NCI-H128 (cell line): ENCODE measurements around the gene DNAH6.
"Not testable (repeated sequence)": the region's sequence is repeated elsewhere in the genome, so short reads cannot be mapped to it uniquely, and the experiment has no call there.

ENCODE experiments used
- DNase-seq: peaks from one replicate; lab custom pipeline; 2025; ENCODE audit not compliant: unreplicated experiment; lab: John Stamatoyannopoulos, UW

The DNAH6 gene

DNA sequence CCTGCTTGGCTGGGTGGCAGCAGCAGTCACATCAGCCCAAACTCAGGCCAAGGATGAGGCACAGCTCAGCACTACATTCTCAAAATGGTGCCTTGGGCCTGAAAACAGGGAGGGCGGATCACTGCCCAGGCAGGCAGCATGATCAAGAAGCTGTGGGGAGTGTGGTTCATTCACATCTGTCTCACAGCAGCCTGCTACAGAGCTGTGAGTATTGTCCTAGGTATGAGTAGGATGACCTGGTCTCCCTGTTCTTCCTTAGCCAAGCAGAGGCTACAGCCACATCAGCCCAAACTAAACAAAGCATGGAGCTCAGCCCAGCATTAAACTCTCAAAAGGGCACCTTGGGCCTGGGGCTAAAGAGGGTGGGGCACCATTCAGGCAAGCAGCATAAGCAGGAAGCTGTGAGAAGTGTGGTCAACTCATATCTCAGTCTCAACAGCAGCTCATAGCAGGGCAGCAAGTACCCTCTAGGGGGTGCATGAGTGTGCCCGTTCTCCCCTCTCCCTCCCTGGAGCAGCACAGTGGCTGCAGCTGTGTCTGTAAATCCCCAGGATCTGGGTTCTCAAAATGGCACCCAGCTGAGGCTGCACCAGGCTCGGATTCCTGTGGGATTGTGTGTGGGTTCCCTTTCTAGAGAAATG is 225.0 kb downstream of the DNAH6 start:
- DNase-seq = no peak

DNA sequence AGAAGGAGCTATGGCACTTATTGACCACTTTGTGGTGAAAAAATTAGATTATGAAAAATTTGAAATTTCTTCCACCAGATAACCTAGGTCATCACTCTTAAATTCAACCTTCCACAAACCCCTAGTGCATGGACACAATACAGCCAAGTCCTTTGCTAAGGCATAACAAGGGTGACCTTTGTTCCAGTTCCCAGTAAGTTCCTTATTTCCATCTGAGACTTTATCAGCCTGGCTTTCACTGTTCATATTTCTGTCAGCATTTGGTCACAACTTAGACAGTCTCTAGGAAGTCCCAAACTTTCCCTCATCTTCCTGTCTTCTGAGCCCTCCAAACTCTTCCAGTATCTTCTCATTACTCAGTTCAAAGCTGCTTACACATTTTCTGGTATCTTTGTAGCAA is 232.0 kb downstream of the DNAH6 start:
- no peak for DNase-seq

DNA sequence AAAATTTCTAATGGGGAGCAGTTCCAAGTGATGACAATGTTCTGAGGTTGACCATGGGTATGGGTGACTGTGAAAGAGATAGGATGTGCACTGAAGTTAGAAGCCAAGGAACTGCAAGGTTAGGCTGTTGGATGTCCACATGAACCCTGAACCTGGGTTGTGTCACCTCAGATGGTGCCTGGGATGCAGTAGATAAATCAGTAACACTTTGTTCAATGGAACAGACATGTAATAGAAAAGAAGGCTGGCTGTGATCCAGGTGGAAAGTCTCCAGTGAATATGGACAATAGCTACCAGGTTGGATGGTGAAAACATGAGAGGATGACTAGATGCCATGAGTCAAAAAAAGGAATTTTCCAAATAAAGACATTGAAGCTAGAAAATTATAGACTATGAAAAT is 233.1 kb downstream of the DNAH6 start:
- DNase-seq = no peak

DNA sequence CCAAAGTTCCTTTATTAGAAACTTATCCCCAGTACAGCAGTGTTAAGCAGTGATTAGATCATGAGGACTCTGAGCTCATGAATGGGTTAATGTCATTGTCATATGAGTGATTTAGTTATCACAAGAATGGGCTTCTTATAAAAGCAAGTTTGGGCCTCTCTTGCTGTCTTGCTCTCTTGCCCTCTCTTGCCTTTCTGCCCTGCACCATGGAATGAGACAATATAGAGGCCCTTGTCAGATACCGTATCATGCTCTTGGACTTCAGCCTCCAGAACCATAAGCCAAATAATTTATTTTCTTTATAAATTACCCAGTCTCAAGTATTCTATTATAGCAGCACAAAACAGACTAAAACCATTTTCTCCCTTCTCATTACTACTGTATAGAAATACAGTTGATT is 238.8 kb downstream of the DNAH6 start:
- DNase-seq = no peak

DNA sequence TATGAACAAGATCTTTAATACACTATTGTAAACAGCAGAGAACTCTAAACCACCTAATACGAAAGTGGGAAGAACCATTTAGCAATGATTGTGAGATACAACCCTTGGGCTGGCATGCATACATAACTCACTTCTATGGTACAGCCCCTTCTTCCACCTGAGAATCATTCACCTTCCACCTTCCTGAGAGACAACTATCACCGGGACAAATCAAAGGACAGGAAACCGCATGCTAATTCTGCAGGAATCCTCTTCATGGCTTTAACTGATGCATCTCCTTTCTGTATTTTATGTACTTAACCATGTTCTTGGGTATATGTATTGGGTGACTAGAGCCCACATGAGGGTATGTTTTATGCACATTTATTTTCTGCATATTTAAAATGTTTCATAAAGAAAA is 241.3 kb downstream of the DNAH6 start:
- no peak for DNase-seq

DNA sequence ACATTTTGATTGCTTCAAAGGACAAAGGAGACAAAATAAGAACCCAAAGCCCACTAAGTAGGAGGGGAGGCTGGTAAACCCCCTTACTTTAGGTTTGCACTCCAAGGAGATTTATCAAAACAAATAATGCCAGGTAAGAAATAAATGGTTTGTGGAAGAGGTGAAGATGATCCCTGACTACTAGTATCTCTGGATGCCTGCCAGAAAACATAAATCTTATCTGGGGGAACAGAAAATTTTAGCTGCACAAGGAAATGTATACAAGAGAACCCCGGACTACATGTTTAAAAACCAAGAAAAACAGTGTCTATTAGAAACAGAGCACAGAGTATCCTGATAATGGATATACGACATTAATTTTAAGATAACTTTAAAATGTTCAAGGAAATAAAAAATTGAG is 250.5 kb downstream of the DNAH6 start:
- no peak for DNase-seq

DNA sequence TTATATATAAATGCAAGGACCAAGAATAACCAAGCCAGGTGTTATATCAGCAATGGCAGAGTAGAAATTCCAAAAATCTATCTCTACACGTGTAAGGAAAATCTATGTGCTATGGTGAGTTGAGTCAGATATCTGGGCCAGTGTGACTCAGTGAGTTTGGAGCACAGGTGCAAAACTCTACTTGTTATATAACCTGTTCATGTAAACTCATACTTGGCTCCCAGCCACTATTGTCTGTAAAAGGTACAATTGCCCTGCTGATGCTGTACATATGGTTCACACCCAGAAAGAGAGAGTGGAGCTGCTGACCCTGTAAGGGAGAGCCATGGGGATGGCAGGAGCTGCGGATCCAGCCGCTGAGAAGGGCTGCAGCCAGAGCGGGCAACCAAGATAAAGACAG is 252.5 kb downstream of the DNAH6 start:
- no peak for DNase-seq

DNA sequence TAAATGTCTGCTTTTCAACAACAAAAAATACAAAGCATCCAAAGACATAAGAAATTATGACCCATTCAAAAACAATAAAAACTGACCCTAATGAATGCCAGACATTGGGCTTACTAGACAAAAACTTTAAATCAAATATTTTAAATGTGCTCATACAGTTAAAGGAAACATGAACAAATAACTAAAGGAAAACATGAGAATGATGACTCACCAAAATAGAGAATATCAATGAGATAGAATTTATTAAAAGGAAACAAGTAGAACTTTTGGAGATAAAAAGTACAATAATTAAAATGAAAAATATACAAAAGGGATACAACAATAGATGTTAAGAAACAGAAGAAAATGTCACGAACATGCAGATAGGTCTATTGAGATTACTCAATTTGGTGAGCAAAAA is 254.0 kb downstream of the DNAH6 start:
- no peak for DNase-seq

DNA sequence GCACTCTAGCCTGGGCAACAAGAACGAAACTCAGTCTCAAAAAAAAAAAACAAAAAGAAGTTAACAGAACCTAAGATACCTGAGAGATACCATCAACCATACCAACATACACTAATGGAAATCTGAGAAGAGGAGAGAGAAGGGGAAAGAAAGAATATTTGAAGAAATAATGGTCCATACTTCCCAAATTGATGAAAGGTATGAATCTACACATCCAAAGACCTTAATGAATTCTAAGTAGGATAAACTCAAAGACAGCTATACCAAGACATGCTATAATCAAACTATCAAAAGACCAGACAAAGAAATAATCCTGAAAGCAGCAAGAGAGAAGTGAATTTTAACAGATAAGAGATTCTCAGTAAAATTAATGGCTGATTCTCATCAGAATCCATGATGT is 255.0 kb downstream of the DNAH6 start:
- no peak for DNase-seq

DNA sequence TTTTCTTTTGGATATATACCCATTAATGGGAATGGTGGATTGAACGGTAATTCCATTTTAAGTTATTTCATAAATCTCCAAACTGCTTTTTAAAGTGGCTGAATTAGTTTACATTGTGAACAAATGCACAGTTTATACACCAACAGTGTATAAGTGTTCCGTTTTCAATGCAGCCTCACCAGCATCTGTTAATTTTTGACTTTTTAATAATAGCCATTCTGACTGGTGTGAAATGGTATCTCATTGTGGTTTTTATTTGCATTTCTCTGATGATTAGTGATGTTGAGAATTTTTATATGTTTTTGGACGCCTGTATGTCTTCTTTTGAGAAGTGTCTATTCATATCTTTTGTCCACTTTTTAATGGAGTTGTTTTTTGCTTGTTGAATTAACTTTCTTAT is 257.3 kb downstream of the DNAH6 start:
- DNase-seq = not testable (repeated sequence)

DNA sequence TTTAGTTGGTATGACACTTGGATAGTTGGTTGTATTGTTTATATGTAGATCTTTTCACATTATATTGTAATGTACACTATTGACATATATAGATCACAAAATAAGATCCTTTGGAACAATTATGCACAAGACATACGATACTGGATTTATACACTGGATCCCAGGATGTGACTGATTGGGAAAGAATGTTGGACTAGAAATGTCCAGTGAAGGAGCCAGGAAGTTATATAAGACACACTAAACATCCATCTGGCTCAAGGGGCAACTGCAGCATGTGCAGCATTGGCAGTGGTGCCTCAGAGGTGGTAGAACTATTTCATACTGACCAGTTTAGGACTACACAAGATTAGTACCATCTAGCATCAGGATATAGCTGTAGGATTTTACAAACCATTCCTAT is 259.7 kb downstream of the DNAH6 start:
- DNase-seq = no peak

DNA sequence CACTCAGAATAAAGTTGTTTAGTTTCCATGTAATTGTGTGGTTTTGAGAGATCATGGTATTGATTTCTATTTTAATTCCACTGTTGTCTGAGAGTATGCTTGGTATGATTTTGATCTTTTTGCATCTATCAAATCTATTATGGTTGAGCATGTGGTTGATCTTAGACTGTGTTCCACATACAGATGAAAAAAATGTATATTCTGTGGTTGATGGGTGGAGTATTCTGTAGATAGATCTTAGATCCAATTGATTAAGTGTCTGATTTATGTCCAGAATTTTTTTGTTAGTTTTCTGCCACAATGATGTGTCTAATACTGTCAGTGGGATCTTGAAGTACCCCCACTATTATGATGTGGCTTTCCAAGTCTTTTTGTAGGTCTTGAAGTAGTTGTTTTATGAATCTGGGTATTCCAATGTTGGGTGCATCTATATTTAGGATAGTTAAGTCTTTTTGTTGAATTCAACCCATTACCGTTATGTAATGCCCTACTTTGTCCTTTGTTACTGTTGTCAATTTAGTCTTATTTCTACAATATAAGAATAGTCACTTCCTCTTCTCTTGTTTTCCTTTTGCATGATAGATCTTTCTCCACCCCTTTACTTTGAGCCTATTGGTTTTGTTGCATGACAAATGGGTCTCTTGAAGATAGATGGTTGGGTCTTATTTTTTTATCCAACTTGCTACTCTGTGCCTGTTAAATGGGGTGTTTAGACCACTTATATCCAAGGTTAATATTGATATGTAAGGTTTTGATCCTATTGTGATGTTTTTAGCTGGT is 262.8 kb downstream of the DNAH6 start:
- no peak for DNase-seq

DNA sequence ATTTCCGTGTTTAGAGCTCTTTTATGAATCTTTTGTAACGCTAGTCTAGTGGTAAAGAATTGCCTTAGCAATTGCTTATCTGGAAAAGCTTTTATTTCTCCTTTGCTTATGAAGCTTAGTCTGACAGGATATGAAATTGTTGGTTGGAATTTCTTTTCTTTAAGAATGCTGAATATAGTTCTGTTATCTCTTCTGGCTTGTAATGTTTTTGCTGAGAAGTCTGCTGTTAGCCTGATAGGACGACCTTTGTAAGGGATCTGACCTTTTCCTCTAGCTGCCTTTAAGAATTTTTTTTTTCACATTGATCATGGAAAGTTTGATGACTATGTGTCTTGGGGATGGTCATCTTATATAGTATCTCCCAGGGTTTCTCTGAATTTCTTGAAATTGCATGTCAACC is 263.5 kb downstream of the DNAH6 start:
- DNase-seq = no peak

DNA sequence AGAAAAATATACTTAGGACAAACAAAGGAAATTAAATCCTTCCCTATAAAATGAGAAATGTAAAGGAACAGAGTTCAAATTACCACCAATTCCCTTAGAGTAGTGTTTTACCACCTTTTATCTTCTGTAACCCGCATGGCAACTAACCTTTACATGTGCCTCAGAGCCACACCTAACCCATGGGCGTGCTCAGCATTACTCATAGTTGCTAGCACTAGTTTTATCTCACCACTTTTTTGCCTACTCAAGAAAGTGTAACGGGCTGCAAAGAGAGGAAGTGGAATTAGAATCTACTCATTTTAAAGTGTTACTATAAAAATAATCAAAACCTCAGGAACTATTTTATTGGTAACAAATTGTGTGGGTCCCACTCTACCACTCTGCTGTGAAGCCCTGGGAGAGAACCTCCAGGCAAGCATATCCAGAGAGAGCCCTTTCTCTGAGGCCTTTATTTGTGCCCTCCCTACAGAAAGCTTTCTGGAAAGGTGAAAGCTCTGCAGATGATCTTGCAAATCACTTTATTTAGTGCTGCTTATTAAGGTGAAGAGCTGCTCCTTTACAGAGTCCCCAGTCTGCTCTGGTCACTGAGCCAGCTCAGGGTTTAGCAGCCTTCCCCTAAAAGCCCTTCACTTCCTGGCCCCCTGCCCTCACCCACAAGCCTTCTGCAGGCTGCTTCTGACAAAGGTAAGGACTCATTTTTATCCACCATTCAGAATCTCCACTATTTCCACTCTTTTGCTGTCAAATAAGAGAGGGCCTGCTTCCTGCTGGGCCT is 265.8 kb downstream of the DNAH6 start:
- DNase-seq = no peak

DNA sequence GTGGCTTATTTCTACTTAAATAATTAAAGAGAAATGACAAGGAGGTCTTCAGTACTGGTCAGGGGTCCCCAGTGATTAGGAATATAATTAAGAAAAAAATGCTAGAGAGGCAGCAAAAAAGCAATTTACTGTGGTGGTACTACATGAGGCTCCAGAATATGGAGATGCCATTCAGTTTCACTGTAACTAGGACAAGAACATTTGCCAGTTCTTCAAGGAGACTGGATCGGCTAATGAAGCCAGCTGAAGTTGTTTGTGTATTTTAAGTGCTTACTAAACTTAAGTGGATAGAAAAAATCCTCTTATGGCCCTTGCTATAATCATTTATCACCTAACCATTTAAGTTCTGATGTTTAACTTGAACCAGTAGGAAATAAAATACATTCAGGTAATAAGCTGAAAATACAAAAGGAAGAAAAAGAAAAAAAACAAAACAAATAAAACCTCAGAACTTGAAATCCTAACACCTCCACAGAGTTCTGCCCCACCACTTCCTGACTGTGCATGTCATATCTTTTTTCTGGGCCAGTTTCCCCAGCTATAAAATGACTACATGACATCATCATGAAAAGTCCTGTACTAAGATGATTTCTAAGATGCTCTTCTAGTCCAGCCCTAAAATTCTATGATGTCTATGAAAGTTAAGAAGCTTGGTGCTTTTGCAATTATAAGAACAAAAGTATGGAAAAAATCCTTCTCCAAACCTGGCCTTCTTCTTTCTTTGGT is 266.6 kb downstream of the DNAH6 start:
- DNase-seq = no peak

DNA sequence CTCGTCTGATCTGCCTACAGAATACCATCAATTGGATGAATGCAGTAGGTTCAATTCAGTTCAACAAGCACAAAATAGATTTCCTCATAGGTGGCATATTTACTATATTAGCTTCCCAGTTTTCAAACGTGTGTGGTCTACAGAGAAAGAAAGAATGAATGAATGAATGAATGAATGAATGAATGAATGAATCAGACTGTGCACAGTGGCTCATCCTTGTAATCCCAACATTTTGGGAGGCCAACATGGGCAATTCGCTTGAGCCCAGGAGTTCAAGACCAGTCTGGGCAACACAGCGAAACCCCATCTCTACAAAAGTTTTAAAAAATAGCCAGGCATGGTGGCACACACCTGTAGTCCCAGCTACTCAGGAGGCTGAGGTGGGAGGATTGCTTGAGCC is 269.7 kb downstream of the DNAH6 start:
- DNase-seq = no peak

DNA sequence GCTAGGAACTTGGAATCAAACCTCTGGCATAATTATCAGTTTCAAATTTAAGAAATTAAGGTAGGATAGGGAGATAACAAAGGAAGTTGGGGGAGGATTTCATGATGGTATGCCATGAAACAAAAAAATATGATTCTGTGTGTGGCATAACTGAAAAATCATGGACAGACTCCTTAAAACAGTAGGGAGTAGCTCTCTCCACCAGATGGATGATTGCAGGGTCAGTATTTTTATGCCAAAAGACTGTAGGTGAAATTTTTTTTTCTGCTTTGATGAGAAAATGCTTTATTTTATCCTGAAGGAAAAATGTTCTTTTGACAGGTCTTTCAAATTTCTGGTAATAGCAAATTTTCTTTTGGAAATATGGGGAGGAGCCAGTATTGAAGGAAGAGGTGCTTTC is 270.3 kb downstream of the DNAH6 start:
- no peak for DNase-seq

DNA sequence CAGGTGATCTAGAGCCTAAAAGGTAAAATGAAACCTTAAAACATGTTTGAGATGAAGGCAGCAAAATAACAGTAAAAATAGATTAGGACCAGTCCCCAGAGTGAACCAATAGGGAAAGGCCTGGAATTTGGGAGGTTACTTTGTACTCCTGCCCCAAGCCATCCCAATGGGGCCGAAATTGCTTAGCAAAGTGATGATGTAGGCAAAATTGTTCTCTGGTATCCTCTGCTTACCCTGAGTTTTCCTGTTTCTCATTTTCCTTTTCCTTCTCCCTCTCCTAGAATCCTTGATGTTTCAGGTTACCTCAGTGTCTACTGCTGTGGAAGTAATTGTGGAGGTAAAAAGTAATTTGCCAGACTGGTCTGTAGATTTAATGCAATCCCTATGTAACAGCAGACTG is 271.7 kb downstream of the DNAH6 start:
- no peak for DNase-seq

DNA sequence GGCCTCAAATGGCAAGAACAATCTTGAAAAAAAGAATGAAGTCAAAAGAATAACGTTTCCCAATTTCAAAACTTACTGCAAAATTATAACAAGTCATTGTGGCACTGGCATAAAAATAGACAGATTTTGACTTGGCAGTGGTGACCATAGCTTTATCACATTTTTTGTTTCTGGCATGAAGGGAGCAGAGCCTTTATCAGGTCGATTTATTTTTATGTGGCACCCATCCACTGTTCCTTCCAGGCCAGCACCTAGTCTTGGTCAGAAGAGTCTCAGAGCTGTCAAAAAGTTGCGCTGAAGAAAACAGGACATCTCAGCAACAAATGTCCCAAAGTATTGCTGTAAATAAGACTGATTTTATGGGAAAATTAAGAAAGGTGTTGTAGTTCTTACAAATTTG is 272.2 kb downstream of the DNAH6 start:
- DNase-seq = no peak

DNA sequence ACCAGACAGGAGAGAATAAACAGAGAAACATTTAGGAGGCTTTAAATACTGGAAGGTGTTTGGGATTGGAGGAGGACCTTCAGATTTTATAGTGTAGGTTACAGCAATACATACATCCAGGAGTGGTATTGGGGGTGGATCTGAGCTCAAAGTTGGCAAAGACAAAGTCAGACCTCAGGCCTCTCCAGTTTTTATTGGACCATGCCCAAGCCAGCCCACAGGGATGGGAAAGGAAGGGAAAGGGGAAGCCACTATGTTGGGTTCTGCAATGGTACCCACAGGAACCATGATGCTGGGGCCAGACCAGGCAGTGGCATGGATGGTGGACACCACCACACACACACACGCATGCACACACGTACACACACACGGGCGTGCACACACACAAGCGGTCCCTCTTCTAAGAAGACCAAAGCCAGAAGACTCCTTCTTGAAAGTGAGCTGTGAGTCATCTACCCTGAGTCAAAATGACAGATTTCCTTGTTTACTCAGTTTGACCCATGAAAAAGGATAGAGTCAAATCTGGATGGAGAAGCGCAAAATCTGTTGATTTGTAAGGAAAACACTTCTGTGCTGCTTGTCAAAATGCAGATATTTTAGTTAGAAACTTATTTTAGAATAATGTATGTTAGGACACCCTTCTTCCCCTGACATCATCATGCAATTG is 276.7 kb downstream of the DNAH6 start:
- no peak for DNase-seq

DNA sequence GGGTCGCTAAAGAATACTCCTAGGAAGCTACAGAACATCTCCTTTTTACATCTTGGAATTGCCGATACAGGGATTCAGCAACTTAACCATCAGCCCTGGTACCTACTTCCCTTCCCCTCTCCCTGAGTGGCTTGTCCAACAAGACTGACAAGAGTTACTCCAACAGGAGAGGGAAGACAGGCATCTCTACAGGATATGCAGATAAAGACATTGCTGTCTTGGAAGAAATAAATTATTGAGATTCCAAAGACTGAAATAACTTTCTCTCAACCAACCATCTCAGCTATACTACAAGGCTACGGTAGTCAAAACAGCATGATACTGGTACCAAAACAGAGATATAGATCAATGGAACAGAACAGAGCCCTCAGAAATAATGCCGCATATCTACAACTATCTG is 277.3 kb downstream of the DNAH6 start:
- no peak for DNase-seq
